ENCODE measurements around the gene RNFT1.
"Not testable (repeated sequence)": the region's sequence is repeated elsewhere in the genome, so short reads cannot be mapped to it uniquely, and the experiment has no call there.

- not testable (repeated sequence) for TF ChIP-seq ELF4 (IDR thresholded peaks at IDR 0.05); TARDBP (IDR thresholded peaks at IDR 0.05); FOXA1 (IDR thresholded peaks at IDR 0.05); HDGF (IDR thresholded peaks at IDR 0.05; ENCODE audit: borderline replicate concordance); L3MBTL2 (conservative IDR thresholded peaks at IDR 0.05); BHLHE40 (IDR thresholded peaks at IDR 0.05; ENCODE audit: borderline replicate concordance); SUZ12 (IDR thresholded peaks at IDR 0.05)
These were observed 44.8 kb upstream of the RNFT1 start for GRCh38 chr17:60009326-60009725.
